IgD-negative memory B cell (primary cell): ENCODE results near the gene MSH3. TPM values are rescaled to one million over a fixed set of nuclear protein-coding genes. Genes with fewer than 3 reads are reported as not detected.

Source experiments
- H3K27ac Mint-ChIP-seq, 3 donors: one replicate each; pipeline ENCODE4 v1.8.0; 2020 to 2022; ENCODE audit warnings: mild to moderate bottlenecking in 3 of 3, mixed read lengths in 3 of 3, moderate library complexity in 1 of 3
- H3K27me3 Mint-ChIP-seq: one replicate; pipeline ENCODE4 v1.8.0; 2021; ENCODE audit warnings: mixed read lengths
- H3K36me3 Mint-ChIP-seq: one replicate; pipeline ENCODE4 v1.8.0; 2020; ENCODE audit warnings: mild to moderate bottlenecking, mixed read lengths
- H3K4me1 Mint-ChIP-seq, 3 donors: one replicate each; pipeline ENCODE4 v1.8.0; 2020 to 2022; ENCODE audit warnings: mixed read lengths in 3 of 3, mild to moderate bottlenecking in 1 of 3
- H3K4me3 Mint-ChIP-seq, 4 donors: one replicate each; pipeline ENCODE4 v1.8.0; 2020 to 2022; ENCODE audit warnings: mild to moderate bottlenecking in 4 of 4, mixed read lengths in 4 of 4, moderate library complexity in 3 of 4
- H3K9me3 Mint-ChIP-seq, 3 donors: one replicate each; pipeline ENCODE4 v1.8.0; 2020 to 2021; ENCODE audit warnings: mixed read lengths in 3 of 3, mild to moderate bottlenecking in 1 of 3
- polyA plus RNA-seq: library from polyadenylated mRNA; unstranded; fragments of 300-500 nt; fragmentation: Illumina TruSeq; gene quantifications from one replicate; pipeline ENCODE4 v1.2.3, GENCODE V29; 2021

Gene MSH3
- 11.7 TPM for polyA plus RNA-seq

DNA sequence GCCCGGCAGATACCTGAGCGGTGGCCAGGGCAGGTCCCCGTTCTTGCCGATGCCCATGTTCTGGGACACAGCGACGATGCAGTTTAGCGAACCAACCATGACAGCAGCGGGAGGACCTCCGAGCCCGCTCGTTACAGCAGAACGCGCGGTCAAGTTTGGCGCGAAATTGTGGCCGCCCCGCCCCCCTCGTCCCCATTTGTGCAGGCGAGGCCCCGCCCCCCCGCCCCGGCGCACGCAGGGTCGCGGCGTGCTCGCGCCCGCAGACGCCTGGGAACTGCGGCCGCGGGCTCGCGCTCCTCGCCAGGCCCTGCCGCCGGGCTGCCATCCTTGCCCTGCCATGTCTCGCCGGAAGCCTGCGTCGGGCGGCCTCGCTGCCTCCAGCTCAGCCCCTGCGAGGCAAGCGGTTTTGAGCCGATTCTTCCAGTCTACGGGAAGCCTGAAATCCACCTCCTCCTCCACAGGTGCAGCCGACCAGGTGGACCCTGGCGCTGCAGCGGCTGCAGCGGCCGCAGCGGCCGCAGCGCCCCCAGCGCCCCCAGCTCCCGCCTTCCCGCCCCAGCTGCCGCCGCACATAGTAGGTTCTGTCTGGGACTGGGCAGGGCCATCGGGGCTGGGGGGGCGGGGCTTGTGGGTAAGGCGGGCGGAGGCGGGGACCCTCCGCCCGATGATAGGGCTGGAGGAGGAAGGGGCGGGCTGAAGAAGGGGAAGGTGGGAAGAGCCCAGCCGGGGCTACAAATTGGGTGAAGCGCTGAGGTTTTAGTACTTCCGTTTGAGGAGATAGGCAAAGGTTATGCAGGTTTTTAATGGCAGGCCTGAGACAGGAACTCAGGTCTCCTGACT, at the start of gene MSH3, which contains the start of gene DHFR:
TSS of gene MSH3 (plus strand) at position 262 of the 840 bp plus-strand sequence. CDS start at position 338, 76 bp downstream.
TSS of gene DHFR (minus strand) at position 593 of the 840 bp plus-strand sequence. CDS start at position 99, 494 bp downstream.
- no peaks in the 10 kb centered on the region for H3K9me3 Mint-ChIP-seq

DNA sequence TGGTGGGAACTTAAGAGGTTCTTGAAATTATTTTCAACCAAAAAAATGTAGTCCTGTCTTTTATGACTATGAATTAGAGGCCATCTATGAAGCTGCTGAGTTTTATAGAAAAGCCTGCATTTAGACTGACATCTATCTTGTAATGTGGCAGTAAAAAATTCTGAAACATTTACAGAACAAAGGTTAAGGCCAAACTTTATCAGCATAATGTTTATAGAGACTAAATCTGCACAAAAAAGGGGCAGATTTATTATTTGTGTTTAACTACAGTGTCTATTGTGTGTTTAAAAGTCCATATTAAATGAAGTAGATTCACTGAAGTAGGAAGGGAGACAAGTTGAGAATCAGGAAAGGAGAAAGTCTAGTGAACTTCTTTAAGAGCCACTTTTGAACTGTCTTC, 47.1 kb upstream of the MSH3 start:
- Mint-ChIP-seq H3K36me3 (peaks cover 6% of the 10 kb centered on the region), H3K27me3 (no peaks in the 10 kb centered on the region), H3K4me3 (no peak overlapping the region), H3K27ac (no peak overlapping the region), H3K4me1 (peaks cover 0 to 1% (median 0%) of the 10 kb centered on the region in 3 donors), H3K9me3 (peaks cover 0 to 7% (median 5%) of the 10 kb centered on the region in 3 donors)

More for the DNA sequence above, at the start of gene MSH3, which contains the start of gene DHFR:
- H3K27me3 Mint-ChIP-seq: no peaks in the 10 kb centered on the region
- peaks cover 9 to 18% (median 16%) of the 10 kb centered on the region in 3 donors for H3K4me1 Mint-ChIP-seq
- H3K4me3 Mint-ChIP-seq: peak within 1 kb of the TSS; percentile 89 to 96 (median 91)
- H3K27ac Mint-ChIP-seq: peak within 1 kb of the TSS; percentile 84 to 96 (median 93)
- peaks cover 2% of the 10 kb centered on the region for H3K36me3 Mint-ChIP-seq

DNA sequence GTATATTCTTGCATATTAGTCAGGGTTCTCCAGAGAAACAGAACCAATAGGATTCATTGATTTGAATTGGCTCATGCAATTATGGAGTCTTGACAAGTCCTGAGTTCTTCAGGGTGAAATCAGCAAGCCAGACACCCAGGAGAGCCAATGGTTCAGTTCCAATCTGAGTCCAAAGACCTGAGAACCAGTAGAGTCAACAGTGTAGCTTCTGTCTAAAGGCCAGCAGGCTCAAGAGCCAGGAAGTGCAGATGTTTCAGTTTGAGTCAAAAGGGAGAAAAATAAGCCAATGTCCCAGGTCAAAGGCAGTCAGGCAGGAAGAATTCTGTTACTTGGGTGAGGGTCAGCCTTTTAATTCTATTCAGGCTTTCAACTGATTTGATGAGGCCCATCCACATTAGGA, 46.6 kb upstream of the MSH3 start:
- H3K4me1 Mint-ChIP-seq: peaks cover 0 to 1% (median 0%) of the 10 kb centered on the region in 3 donors
- no peak overlapping the region for H3K27ac Mint-ChIP-seq
- peaks cover 6% of the 10 kb centered on the region for H3K36me3 Mint-ChIP-seq
- H3K4me3 Mint-ChIP-seq: no peak overlapping the region
- H3K27me3 Mint-ChIP-seq: no peaks in the 10 kb centered on the region
- H3K9me3 Mint-ChIP-seq: peaks cover 0 to 7% (median 5%) of the 10 kb centered on the region in 3 donors

DNA sequence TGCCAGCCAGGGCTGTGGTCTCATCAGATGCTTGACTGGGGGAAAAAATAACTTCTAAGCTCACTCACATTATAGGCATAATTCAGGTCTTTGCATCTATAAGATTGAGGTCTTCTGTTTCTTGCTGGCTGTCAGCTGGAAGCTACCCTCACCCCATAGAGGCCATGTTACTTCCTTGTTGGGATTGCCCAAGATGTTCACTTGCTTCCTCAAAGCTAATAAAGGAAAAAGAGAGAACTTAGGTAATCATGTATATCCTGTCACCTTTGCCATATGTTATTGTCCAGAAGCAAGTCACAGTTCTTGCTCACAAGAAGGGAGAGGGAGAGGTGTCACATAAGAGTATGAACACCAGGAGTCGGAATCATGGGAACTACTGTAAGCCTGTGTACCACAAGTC, 45.7 kb upstream of the MSH3 start:
- Mint-ChIP-seq H3K4me1 (no peaks in the 10 kb centered on the region), H3K27ac (peak overlapping the region in 1 of 3 donors; percentile 35), H3K4me3 (no peak overlapping the region), H3K9me3 (peaks cover 0 to 7% (median 5%) of the 10 kb centered on the region in 3 donors), H3K36me3 (peaks cover 6% of the 10 kb centered on the region), H3K27me3 (no peaks in the 10 kb centered on the region)

DNA sequence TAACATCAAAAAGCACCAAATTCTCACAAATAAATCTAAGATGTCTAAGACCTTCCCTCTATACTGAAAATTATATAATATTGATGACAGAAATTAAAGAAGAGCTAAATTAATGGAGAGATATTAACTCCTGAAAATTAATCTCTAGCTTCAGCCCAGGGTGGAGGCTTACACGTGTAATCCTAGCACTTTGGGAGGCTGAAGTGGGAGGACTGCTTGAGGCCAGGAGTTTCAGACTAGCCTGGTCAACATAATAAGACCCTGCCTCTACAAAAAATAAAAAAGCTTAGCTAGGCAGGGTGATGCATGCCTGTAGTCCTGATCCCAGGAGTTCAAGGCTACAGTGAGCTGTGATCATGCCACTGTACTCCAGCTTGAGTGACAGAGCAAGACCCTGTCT, 44.8 kb upstream of the MSH3 start:
- Mint-ChIP-seq H3K27me3 (no peaks in the 10 kb centered on the region), H3K27ac (no peak overlapping the region), H3K9me3 (peaks cover 0 to 7% (median 5%) of the 10 kb centered on the region in 3 donors), H3K4me1 (no peaks in the 10 kb centered on the region), H3K36me3 (peaks cover 6% of the 10 kb centered on the region), H3K4me3 (no peak overlapping the region)

DNA sequence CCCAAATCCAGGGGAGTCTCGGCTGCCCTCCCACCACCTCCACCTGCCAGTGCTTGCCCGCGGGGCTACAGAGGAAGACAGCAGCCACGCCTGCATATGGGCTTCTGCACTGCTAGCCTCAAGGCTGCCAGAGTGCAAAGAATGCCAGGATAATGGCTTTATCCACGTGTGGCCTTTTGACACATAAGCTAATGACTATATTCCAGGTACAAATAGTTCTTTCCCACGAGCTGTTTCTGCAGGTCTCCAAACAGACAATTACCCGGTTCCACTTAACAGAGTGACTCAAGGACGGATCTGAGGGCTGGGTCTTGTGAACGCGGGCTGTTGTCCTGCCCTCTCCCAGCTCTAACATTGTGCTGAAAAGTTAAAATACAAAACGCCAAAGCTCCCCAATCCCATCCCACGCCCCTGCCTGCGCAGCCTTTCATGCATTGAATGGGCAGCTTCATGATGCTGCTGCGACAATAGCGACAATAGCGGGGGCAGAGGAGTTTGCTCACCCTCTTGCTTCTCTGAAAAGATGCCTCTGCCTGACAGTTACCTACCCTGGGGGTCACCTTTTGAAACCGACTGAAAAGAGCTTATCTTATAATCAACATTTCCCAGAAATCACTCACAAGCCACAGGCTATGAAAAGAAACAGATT, 39.1 kb upstream of the MSH3 start:
- no peaks in the 10 kb centered on the region for H3K9me3 Mint-ChIP-seq
- no peak overlapping the region for H3K27ac Mint-ChIP-seq
- no peaks in the 10 kb centered on the region for H3K27me3 Mint-ChIP-seq
- H3K4me1 Mint-ChIP-seq: no peaks in the 10 kb centered on the region
- H3K4me3 Mint-ChIP-seq: no peak overlapping the region
- peaks cover 5% of the 10 kb centered on the region for H3K36me3 Mint-ChIP-seq

DNA sequence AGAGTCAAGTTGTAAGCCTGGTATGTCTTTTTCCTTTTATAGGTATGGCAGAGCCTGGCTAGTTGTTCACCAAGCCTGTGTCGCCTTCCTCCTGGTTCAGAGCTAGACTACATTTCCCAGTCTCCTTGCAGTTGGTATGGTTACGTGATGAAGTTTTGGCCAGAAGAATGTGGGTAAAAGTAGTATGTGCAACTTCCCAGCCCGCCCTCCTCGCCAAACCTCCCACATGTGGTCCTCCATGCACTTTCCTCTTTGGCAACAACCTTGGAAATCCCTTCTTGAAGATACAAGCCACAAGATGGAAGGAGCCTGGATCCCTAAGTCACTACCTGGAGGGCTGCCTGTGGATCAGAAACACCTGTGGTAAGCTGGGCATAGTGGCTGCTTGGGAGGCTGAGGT, 36.0 kb upstream of the MSH3 start:
- Mint-ChIP-seq H3K36me3 (peaks cover 8% of the 10 kb centered on the region), H3K4me1 (no peaks in the 10 kb centered on the region)

DNA sequence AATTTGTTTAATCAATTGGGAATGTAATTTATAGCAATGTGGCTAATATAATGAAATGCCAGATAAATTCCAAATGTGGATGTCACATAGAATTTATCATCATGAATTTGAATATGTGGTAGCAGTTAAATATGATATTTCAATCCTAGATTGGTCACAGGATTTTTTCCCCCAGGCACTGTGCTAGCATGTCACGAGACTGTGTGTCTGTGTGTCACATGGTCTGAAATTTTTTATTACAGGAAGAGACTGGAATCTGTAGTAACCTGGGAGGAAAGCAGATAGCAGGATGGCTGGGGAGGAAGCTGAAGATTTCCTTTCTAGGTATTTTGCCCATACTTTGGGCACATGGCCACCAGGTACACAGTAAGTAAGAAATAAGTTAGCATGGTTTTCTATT, 35.4 kb upstream of the MSH3 start:
- Mint-ChIP-seq H3K4me1 (no peaks in the 10 kb centered on the region), H3K9me3 (peaks cover 0 to 3% (median 0%) of the 10 kb centered on the region in 3 donors), H3K4me3 (no peak overlapping the region), H3K36me3 (peaks cover 8% of the 10 kb centered on the region), H3K27me3 (no peaks in the 10 kb centered on the region), H3K27ac (no peak overlapping the region)

More for the DNA sequence above, 36.0 kb upstream of the MSH3 start:
- H3K27me3 Mint-ChIP-seq: no peaks in the 10 kb centered on the region
- H3K4me3 Mint-ChIP-seq: no peak overlapping the region
- H3K27ac Mint-ChIP-seq: peak overlapping the region in 1 of 3 donors; percentile 82
- H3K9me3 Mint-ChIP-seq: peaks cover 0 to 3% (median 0%) of the 10 kb centered on the region in 3 donors

DNA sequence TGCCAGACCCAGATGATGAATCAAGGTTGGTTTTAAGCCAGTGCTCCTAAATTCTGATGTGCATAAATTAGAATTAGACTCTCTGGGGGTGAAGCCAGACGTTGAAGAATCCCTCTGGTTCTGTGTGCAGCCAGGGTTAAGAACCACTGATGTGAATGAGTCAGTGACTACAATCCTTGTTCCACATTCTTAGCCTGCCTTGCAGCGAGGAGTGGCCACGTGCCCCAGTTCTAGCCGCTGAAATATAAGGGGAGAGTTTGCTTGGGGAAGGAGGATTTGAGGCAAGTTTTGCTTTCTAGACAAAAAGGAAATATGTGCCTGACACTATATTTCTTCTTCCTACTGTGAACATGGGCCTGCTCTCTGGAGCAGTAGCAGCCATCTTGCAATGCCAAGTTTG, 34.2 kb upstream of the MSH3 start:
- Mint-ChIP-seq H3K27me3 (no peaks in the 10 kb centered on the region), H3K4me1 (no peaks in the 10 kb centered on the region), H3K4me3 (no peak overlapping the region), H3K27ac (no peak overlapping the region), H3K9me3 (peaks cover 0 to 3% (median 0%) of the 10 kb centered on the region in 3 donors), H3K36me3 (peaks cover 8% of the 10 kb centered on the region)

DNA sequence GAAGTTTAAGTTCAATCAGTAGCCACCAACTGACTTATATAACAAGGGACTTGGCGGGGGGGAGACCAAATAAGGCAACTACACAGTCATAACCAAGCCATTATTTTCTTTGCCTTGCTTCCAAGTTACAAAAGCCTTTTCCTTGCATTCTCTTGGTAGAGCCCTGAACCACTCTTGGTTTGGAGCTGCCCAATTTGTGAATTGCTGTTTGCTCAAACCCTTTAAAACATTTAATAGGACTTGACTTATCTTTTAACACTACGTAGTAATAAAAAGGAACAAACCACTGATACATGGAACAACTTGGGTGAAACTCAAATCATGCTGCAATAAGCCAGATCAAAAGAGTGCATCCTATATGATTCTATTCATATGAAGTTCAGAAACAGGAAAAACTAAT, 31.7 kb upstream of the MSH3 start:
- Mint-ChIP-seq H3K27me3 (no peaks in the 10 kb centered on the region), H3K36me3 (peaks cover 6% of the 10 kb centered on the region)

DNA sequence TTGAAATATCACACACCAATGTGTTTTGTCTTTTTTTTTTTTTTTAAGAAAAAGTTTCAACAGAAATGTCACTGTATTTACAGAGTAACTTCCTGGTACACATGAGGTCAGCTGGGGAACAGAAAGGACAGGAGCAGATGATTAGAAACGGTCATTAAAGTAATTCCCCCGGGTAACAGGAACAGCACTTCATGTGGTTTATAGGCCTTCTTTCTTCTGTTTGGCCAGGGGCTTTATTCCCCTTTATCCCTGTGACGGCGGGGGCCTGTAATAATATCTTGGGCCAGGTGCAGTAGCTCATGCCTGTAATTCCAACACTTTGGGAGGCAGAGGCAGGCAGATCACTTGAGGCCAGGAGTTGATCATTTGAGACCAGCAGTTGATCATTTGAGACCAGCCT, 30.5 kb upstream of the MSH3 start:
- no peaks in the 10 kb centered on the region for H3K4me1 Mint-ChIP-seq
- H3K9me3 Mint-ChIP-seq: peaks cover 0 to 3% (median 0%) of the 10 kb centered on the region in 3 donors
- H3K27ac Mint-ChIP-seq: no peak overlapping the region
- H3K4me3 Mint-ChIP-seq: no peak overlapping the region
- H3K27me3 Mint-ChIP-seq: no peaks in the 10 kb centered on the region
- peaks cover 5% of the 10 kb centered on the region for H3K36me3 Mint-ChIP-seq

More for the DNA sequence above, 31.7 kb upstream of the MSH3 start:
- Mint-ChIP-seq H3K9me3 (peaks cover 0 to 3% (median 0%) of the 10 kb centered on the region in 3 donors), H3K4me1 (no peaks in the 10 kb centered on the region), H3K4me3 (no peak overlapping the region), H3K27ac (no peak overlapping the region)

DNA sequence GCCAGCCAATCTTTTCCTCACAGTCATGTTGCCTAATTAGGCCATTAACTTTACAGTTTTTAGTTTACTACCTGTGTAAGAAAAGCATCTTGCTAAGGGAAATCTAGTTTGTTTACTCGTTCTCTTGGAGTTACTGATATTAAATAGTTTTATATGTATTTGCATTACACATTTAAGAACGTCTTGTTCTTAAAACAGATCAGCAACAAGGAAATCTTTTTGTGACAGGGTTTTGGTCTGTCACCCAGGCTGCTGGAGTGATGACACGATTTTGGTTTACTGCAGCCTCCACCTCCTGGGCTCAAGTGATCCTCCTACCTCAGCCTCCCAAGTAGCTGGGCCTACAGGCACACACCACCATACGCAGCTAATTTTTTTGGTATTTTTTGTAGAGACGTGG, 29.2 kb upstream of the MSH3 start:
- no peaks in the 10 kb centered on the region for H3K27me3 Mint-ChIP-seq
- H3K9me3 Mint-ChIP-seq: peaks cover 0 to 3% (median 0%) of the 10 kb centered on the region in 3 donors
- no peaks in the 10 kb centered on the region for H3K4me1 Mint-ChIP-seq
- no peak overlapping the region for H3K4me3 Mint-ChIP-seq
- H3K27ac Mint-ChIP-seq: no peak overlapping the region
- peaks cover 5% of the 10 kb centered on the region for H3K36me3 Mint-ChIP-seq

DNA sequence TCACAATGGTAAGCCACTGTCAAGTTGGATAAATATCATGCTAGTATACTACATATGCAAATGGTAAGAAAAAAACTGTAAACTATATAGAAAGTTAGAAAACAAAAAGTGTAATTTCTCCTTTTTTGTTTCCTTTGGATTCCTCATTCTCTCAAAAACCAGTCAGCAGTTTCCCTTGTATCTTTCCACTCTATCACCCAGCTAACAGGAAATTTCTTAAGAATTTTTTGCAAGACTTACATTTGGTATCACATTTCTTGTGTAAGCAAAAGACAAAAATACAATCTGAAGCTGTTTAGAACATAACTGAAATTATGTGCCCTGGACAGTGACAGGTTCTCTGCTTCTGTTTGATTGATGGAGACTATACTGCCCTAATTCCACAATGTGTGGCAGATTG, 25.2 kb upstream of the MSH3 start:
- no peaks in the 10 kb centered on the region for H3K27me3 Mint-ChIP-seq
- H3K4me1 Mint-ChIP-seq: no peaks in the 10 kb centered on the region
- no peak overlapping the region for H3K27ac Mint-ChIP-seq
- no peaks in the 10 kb centered on the region for H3K9me3 Mint-ChIP-seq
- peaks cover 7% of the 10 kb centered on the region for H3K36me3 Mint-ChIP-seq
- peak overlapping the region in 1 of 4 donors; percentile 23 for H3K4me3 Mint-ChIP-seq

DNA sequence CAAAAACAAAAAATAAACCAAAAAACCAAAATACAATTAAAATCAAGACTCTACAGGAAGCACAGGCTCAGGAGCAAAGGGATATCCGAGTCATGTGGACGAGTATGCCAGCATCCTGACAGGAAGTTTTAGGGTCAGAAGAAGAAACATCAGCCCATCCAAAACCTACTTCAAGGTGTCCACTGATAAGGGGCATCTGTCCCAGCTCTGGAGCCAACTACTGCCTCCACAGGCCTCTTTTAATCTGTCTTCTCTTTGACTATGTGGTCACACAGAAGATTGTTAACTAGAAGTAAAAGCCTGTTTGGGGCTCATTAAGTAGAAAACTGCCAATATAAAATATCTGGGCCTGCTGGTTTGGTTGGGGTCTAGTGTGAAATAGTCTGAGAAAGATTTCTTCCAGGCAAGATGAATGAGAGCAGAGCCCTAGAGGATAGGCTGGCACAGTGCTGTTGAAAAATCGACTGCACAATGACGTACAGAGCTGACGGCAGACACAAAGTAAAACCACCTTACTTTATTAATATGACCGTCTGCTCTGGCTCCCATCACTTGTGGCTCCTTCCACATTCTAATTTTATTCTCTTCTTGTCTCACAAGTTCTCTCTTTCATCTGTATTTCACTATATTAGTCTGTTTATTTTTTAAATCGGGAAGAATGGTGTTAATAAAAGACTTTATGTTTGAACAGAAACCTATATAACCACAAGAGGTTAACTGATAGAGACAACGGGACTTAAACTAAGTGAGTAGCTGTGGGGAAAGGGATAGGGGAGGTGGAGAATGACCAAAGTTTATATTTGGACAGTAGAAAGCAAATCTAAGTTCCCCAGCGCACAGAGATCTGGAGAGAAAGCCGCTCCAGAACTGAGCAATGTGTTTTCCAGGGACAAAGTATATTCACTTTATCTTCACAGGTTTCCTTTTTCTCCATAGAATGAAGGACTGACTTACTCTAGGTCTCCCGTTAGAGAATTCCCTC, 22.9 kb upstream of the MSH3 start:
- H3K9me3 Mint-ChIP-seq: no peaks in the 10 kb centered on the region
- H3K36me3 Mint-ChIP-seq: peaks cover 7% of the 10 kb centered on the region
- no peaks in the 10 kb centered on the region for H3K27me3 Mint-ChIP-seq
- no peak overlapping the region for H3K4me3 Mint-ChIP-seq
- no peak overlapping the region for H3K27ac Mint-ChIP-seq
- H3K4me1 Mint-ChIP-seq: peaks cover 0 to 2% (median 0%) of the 10 kb centered on the region in 3 donors
